Measurements from ENCODE around the gene CORO7. TPM values are rescaled to one million over a fixed set of nuclear protein-coding genes. Genes with fewer than 3 reads are reported as not detected.

The CORO7 gene
- total and polyA plus RNA-seq, 2 donors (not counting 1 experiment from before 2014, with no cell fraction given) = 117 to 230 TPM

DNA sequence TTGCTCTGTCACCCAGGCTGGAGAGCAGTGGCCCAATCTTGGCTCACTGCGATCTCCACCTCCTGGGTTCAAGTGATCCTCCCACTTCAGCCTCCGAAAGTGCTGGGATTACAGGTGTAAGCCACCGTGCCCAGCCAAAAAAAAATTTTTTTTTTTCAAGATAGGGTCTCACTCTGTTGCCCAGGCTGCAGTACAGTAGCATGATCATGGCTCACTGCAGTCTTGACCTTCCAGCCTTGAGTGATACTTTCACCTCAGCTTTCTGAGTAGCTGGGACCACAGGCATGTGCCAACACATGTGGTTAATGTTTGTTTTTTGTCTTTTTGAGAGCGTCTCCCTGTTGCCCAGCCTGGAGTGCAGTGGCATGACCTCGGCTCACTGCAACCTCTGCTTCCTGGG is 63.6 kb downstream of the CORO7 start:
- peaks cover 9 to 17% of the 10 kb centered on the region in 2 donors for H3K4me1 ChIP-seq (ENCODE audit: control insufficient read depth in 2 of 2, insufficient read depth in 2 of 2, low read length in 2 of 2)
- Mint-ChIP-seq H3K27ac (no peak overlapping the region), H3K27me3 (no peaks in the 10 kb centered on the region), H3K4me1 (peaks cover 20% of the 10 kb centered on the region), H3K4me3 (no peak overlapping the region), H3K9me3 (ENCODE audit: insufficient read depth) (no peaks in the 10 kb centered on the region)
- ChIA-PET POLR2A (no interaction called here), CTCF (interaction anchor here (1.3 to 3.1 kb wide), 3 partner anchors 50 to 99 kb away, joined by 3 to 26 read pairs (median 3); no protein-coding TSS in a partner anchor)
- H2AFZ ChIP-seq (ENCODE audit: insufficient read depth, low read depth, low read length, poor library complexity, severe bottlenecking) = no peak overlapping the region
- peaks cover 0 to 16% of the 10 kb centered on the region in 2 experiments for H3K36me3 ChIP-seq (replicated peaks in 1 of 2; ENCODE audit: control extremely low read depth in 1 of 2, control insufficient read depth in 1 of 2, extremely low read depth in 1 of 2, insufficient read depth in 2 of 2, low read length in 1 of 2)
- no peak for DNase-seq
- no peak overlapping the region for H3K4me3 ChIP-seq (ENCODE audit: control extremely low read depth in 1 of 5, extremely low read depth in 1 of 5, insufficient read depth in 1 of 5, low read depth in 2 of 5, low read length in 4 of 5)
- H3K9ac ChIP-seq (ENCODE audit: low read length) = no peak overlapping the region
- no peak for ATAC-seq (ENCODE audit: low read depth)
- no peak overlapping the region for H3K27ac ChIP-seq (ENCODE audit: low read length in 2 of 2)
- H3K27me3 ChIP-seq (replicated peaks in 1 of 4; ENCODE audit: control extremely low read depth in 1 of 4, control insufficient read depth in 3 of 4, insufficient read depth in 4 of 4, low read length in 3 of 4) = no peaks in the 10 kb centered on the region
- no peak overlapping the region for H3K4me2 ChIP-seq (replicated peaks; ENCODE audit: low read depth, low read length, poor library complexity, severe bottlenecking)
- 94% methylated on average over 5 of the region's 5 CpGs for WGBS (ENCODE audit: insufficient coverage)
- H3K79me2 ChIP-seq (ENCODE audit: control insufficient read depth, insufficient read depth, low read length) = peaks cover 30% of the 10 kb centered on the region
- intact Hi-C loops (cut with micrococcal nuclease) = no loop called here
- TF ChIP-seq, protein P1, sequence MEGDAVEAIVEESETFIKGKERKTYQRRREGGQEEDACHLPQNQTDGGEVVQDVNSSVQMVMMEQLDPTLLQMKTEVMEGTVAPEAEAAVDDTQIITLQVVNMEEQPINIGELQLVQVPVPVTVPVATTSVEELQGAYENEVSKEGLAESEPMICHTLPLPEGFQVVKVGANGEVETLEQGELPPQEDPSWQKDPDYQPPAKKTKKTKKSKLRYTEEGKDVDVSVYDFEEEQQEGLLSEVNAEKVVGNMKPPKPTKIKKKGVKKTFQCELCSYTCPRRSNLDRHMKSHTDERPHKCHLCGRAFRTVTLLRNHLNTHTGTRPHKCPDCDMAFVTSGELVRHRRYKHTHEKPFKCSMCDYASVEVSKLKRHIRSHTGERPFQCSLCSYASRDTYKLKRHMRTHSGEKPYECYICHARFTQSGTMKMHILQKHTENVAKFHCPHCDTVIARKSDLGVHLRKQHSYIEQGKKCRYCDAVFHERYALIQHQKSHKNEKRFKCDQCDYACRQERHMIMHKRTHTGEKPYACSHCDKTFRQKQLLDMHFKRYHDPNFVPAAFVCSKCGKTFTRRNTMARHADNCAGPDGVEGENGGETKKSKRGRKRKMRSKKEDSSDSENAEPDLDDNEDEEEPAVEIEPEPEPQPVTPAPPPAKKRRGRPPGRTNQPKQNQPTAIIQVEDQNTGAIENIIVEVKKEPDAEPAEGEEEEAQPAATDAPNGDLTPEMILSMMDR (IDR thresholded peaks at IDR 0.05) = no peak
- TF ChIP-seq EZH2 (IDR thresholded peaks at IDR 0.05; ENCODE audit: borderline replicate concordance, insufficient read depth, low read depth, low read length, poor library complexity, severe bottlenecking) = no peak
- peaks cover 19% of the 10 kb centered on the region for H4K20me1 ChIP-seq (ENCODE audit: control insufficient read depth, insufficient read depth, low read length, poor library complexity, severe bottlenecking)
- H3K9me3 ChIP-seq (ENCODE audit: control extremely low read depth in 1 of 3, control insufficient read depth in 2 of 3, insufficient read depth in 1 of 3, low read length in 2 of 3) = no peaks in the 10 kb centered on the region

DNA sequence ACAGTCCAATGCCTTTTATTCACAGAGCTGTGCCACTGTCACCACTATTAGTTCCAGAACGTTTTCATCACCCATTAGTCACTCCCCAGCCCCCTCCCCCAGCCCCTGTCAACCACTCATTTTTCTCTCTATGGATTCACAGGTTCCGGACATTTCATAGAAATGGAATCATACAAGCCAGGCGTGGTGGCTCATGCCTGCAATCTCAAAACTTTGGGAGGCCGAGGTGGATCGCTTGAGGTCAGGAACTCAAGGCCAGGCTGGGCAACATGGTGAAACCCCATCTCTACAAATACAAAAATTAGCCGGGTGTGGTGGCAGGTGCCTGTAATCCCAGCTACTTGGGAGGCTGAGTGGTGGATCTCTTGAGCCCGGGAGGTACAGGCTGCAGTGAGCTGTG is 64.5 kb downstream of the CORO7 start:
- Mint-ChIP-seq H3K4me3 (peak overlapping the region; percentile 96), H3K27ac (no peak overlapping the region), H3K9me3 (ENCODE audit: insufficient read depth) (no peaks in the 10 kb centered on the region), H3K27me3 (no peaks in the 10 kb centered on the region), H3K4me1 (peaks cover 22% of the 10 kb centered on the region)
- ATAC-seq (ENCODE audit: low read depth) (no peak), DNase-seq (no peak)
- H3K36me3 ChIP-seq (replicated peaks in 1 of 2; ENCODE audit: control extremely low read depth in 1 of 2, control insufficient read depth in 1 of 2, extremely low read depth in 1 of 2, insufficient read depth in 2 of 2, low read length in 1 of 2) = peaks cover 1 to 9% of the 10 kb centered on the region in 2 experiments
- H3K4me3 ChIP-seq (ENCODE audit: control extremely low read depth in 1 of 5, extremely low read depth in 1 of 5, insufficient read depth in 1 of 5, low read depth in 2 of 5, low read length in 4 of 5) = no peak overlapping the region
- no peak overlapping the region for H3K9ac ChIP-seq (ENCODE audit: low read length)
- H4K20me1 ChIP-seq (ENCODE audit: control insufficient read depth, insufficient read depth, low read length, poor library complexity, severe bottlenecking) = peaks cover 23% of the 10 kb centered on the region
- no peak overlapping the region for H3K27ac ChIP-seq (ENCODE audit: low read length in 2 of 2)
- no peak overlapping the region for H2AFZ ChIP-seq (ENCODE audit: insufficient read depth, low read depth, low read length, poor library complexity, severe bottlenecking)
- WGBS (ENCODE audit: insufficient coverage) = 83% methylated on average over 6 of the region's 7 CpGs
- ChIA-PET CTCF (interaction anchor here (0.7 to 3.1 kb wide), 6 partner anchors 10 to 199 kb away, joined by 3 to 26 read pairs (median 3); no protein-coding TSS in a partner anchor), POLR2A (interaction anchor here (0.7 to 1.2 kb wide), 3 partner anchors 41 to 352 kb away, joined by 3 to 6 read pairs (median 4); no protein-coding TSS in a partner anchor)
- H3K9me3 ChIP-seq (ENCODE audit: control extremely low read depth in 1 of 3, control insufficient read depth in 2 of 3, insufficient read depth in 1 of 3, low read length in 2 of 3) = no peaks in the 10 kb centered on the region
- no peak for TF ChIP-seq EZH2 (IDR thresholded peaks at IDR 0.05; ENCODE audit: borderline replicate concordance, insufficient read depth, low read depth, low read length, poor library complexity, severe bottlenecking)
- TF ChIP-seq, protein P1 (IDR thresholded peaks at IDR 0.05) = no peak
- intact Hi-C loops (cut with micrococcal nuclease) = loop anchor here (1.0 to 2.0 kb wide), 9 partner anchors 13 to 273 kb away; partner anchors contain the start of genes CDIP1, CORO7, DNAJA3 and HMOX2
- H3K4me1 ChIP-seq (ENCODE audit: control insufficient read depth in 2 of 2, insufficient read depth in 2 of 2, low read length in 2 of 2) = peaks cover 9 to 17% of the 10 kb centered on the region in 2 donors
- H3K79me2 ChIP-seq (ENCODE audit: control insufficient read depth, insufficient read depth, low read length) = peaks cover 35% of the 10 kb centered on the region
- H3K27me3 ChIP-seq (replicated peaks in 1 of 4; ENCODE audit: control extremely low read depth in 1 of 4, control insufficient read depth in 3 of 4, insufficient read depth in 4 of 4, low read length in 3 of 4) = no peaks in the 10 kb centered on the region
- H3K4me2 ChIP-seq (replicated peaks; ENCODE audit: low read depth, low read length, poor library complexity, severe bottlenecking) = peak overlapping the region; percentile 92
